Small intestine (tissue), 7 donors: Measurements from ENCODE around the gene MAPKAPK2. TPM values are rescaled to one million over a fixed set of nuclear protein-coding genes. Genes with fewer than 3 reads are reported as not detected.

Experiments
- DNase-seq, 2 donors: peaks; one replicate each; pipeline versions ENCODE4 v3.0.0 to v3.0.0-alpha.2; 2013
- FAIRE-seq: peaks from 2 replicates; lab custom pipeline; 2012; peaks lifted over from hg19 to GRCh38; lab: Jason Lieb, UNC
- H3K27ac ChIP-seq, 3 donors: one replicate each; pipeline ENCODE4 v1.5.1; 2013; ENCODE audit warnings: low read length in 2 of 3, mild to moderate bottlenecking in 2 of 3, control low read depth in 1 of 3, inconsistent platforms in 1 of 3, low read depth in 1 of 3, moderate library complexity in 1 of 3
- H3K27me3 ChIP-seq, 3 donors: one replicate each; pipeline ENCODE4 v1.6.1; 2013; ENCODE audit warnings: low read length in 3 of 3, inconsistent platforms in 1 of 3; ENCODE audit not compliant: control insufficient read depth in 3 of 3, insufficient read depth in 3 of 3
- H3K36me3 ChIP-seq, 3 donors: one replicate each; pipeline ENCODE4 v1.6.1; 2013; ENCODE audit warnings: low read length in 3 of 3, inconsistent platforms in 1 of 3, low read depth in 1 of 3, mild to moderate bottlenecking in 1 of 3, moderate library complexity in 1 of 3; ENCODE audit not compliant: control insufficient read depth in 3 of 3, insufficient read depth in 2 of 3
- H3K4me1 ChIP-seq, 3 donors: one replicate each; pipeline ENCODE4 v1.6.1; 2013; ENCODE audit warnings: low read length in 2 of 3, inconsistent platforms in 1 of 3, low read depth in 1 of 3, mild to moderate bottlenecking in 1 of 3, moderate library complexity in 1 of 3; ENCODE audit not compliant: control insufficient read depth in 3 of 3, insufficient read depth in 2 of 3
- H3K4me3 ChIP-seq, 3 donors: one replicate each; pipeline ENCODE4 v1.5.1; 2013; ENCODE audit warnings: low read length in 3 of 3, control low read depth in 1 of 3, inconsistent platforms in 1 of 3, low read depth in 1 of 3, mild to moderate bottlenecking in 1 of 3, moderate library complexity in 1 of 3
- H3K9me3 ChIP-seq, 2 donors: one replicate each; pipeline ENCODE4 v1.6.1; 2013; ENCODE audit warnings: low read depth in 1 of 2, low read length in 1 of 2; ENCODE audit not compliant: control insufficient read depth in 2 of 2, insufficient read depth in 1 of 2
- WGBS, 3 donors: extraction: QIAGEN DNeasy Blood & Tissue Kit; methylation state at CpG; one replicate each; pipeline ENCODE4 v1.1.7; 2013; 5-methylcytosine and 5-hydroxymethylcytosine counted together
- polyA plus RNA-seq, 4 donors: library from polyadenylated mRNA; stranded (reverse) in 3 of 4; unstranded in 1 of 4; fragments of 200-250 nt in 3 of 4; fragments of 120-200 nt in 1 of 4; gene quantifications; one replicate each; pipeline versions ENCODE4 v1.2.1 to v1.2.3, GENCODE V29; 2013
- donor health status: healthy with polysubstance abuse.
- donor health status: control.
- donor health status: control.
- donor health status: Bipolar disorder and iron deficiency.
- donor health status: healthy.

MAPKAPK2 gene
- polyA plus RNA-seq, 4 donors = 56.4 to 93.5 (median 71.3) TPM

GRCh38 chr1:206742719-206743383 is 58.1 kb downstream of the MAPKAPK2 start:
- Histone ChIP-seq H3K4me3 (no peak overlapping the region), H3K4me1 (peaks cover 0 to 6% (median 0%) of the 10 kb centered on the region in 3 donors), H3K27me3 (no peaks in the 10 kb centered on the region), H3K9me3 (no peaks in the 10 kb centered on the region), H3K27ac (no peak overlapping the region), H3K36me3 (peaks cover 0 to 4% (median 0%) of the 10 kb centered on the region in 3 donors)
- no peak for FAIRE-seq
- DNase-seq = no peak
- WGBS, 3 donors = 65 to 78% (median 73%) methylated on average over 12 to 13 of the region's 13 CpGs

GRCh38 chr1:206744683-206745082 is 60.0 kb downstream of the MAPKAPK2 start:
- H3K9me3 ChIP-seq = no peaks in the 10 kb centered on the region
- H3K4me1 ChIP-seq = no peaks in the 10 kb centered on the region
- WGBS, 3 donors = 36 to 57% (median 46%) methylated on average over 4 of the region's 4 CpGs
- H3K4me3 ChIP-seq = no peak overlapping the region
- H3K27me3 ChIP-seq = peaks cover 0 to 6% (median 0%) of the 10 kb centered on the region in 3 donors
- DNase-seq = no peak
- no peaks in the 10 kb centered on the region for H3K36me3 ChIP-seq
- H3K27ac ChIP-seq = no peak overlapping the region
- FAIRE-seq = no peak

DNA sequence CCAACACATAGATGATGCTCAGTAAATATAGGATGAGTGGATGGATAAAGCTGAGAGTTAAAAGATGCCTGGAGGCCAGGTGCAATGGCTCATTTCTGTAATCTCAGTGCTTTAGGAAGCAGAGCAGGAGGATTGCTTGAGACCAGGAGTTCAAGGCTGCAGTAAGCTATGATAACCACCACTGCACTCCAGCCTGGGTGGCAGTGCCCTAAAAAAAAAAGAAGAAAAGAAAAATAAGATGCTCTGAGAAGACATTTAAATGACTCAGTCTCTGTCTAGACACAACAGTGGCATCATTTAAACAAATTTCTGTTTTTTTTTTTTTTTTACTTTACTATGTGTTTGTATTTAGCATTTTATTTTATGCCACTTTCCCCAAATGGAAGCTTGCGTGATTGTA is 60.6 kb downstream of the MAPKAPK2 start:
- no peaks in the 10 kb centered on the region for H3K4me1 ChIP-seq
- H3K27me3 ChIP-seq = peaks cover 0 to 6% (median 0%) of the 10 kb centered on the region in 3 donors
- H3K27ac ChIP-seq = no peak overlapping the region
- no peaks in the 10 kb centered on the region for H3K9me3 ChIP-seq
- no peak for DNase-seq
- FAIRE-seq = no peak
- WGBS, 3 donors = 90 to 96% (median 93%) methylated on average over 1 of the region's 1 CpG
- H3K4me3 ChIP-seq = no peak overlapping the region
- no peaks in the 10 kb centered on the region for H3K36me3 ChIP-seq

DNA sequence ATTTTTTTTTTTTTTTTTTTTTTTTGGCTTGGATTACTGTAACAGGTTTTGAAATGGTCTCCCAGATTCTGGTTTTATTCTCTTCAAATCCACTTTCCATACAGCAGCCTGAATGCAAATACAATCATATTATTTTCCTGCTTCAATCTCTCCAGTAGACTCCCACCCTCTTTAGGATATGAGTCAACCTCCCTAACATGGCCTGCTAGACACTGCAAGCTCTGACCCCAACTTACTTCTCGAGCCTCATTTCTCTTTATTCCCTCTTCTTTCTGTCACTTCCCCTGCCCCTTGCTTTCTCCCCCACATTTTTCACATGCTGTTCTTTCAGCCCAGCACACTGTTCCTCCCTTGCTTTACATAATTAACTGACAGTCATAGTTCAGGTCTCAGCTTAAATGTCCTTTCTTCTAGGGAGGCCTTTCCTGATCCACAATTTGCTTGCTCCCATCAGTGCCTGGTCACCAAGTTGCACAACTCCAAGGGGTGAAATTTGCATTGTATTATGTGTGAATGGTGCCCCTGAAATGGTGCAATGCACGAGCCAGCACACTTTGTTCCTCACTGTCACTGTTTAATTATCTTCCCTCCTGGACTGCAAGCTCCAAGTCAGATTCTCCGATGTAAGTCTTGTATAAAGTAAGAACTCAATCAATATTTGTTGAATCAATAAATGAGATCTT is 63.8 kb downstream of the MAPKAPK2 start:
- FAIRE-seq = no peak
- Histone ChIP-seq H3K4me1 (no peaks in the 10 kb centered on the region), H3K36me3 (no peaks in the 10 kb centered on the region), H3K4me3 (no peak overlapping the region), H3K27me3 (peaks cover 0 to 8% (median 0%) of the 10 kb centered on the region in 3 donors), H3K9me3 (no peaks in the 10 kb centered on the region), H3K27ac (no peak overlapping the region)
- WGBS, 3 donors = 78 to 83% (median 82%) methylated on average over 3 of the region's 3 CpGs
- DNase-seq = no peak

- FAIRE-seq = no peak
Measured at GRCh38 chr1:206751891-206752290, 67.2 kb downstream of the MAPKAPK2 start.

DNA sequence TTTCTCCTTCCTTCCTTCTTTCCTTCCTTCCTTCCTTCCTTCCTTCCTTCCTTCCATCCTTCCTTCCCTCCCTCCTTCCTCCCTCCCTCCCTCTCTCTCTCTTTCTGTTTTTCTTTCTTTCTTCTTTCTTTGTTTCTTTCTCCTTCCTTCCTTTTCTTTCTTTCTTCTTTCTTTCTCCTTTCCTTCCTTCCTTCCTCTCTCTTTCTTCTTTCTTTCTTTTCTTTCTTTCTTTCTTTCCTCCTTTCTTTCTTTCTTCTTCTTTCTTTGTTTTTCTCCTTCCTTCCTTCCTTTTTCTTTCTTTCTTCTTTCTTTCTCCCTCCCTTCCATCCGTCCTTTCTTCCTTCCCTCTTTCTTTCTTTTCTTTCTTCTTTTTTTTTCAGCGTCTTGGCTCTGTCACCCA is 67.8 kb downstream of the MAPKAPK2 start:
- Histone ChIP-seq H3K4me3 (no peak overlapping the region), H3K4me1 (no peaks in the 10 kb centered on the region), H3K27me3 (peaks cover 0 to 8% (median 0%) of the 10 kb centered on the region in 3 donors), H3K9me3 (no peaks in the 10 kb centered on the region), H3K27ac (no peak overlapping the region), H3K36me3 (no peaks in the 10 kb centered on the region)
- 89 to 93% (median 91%) methylated on average over 2 of the region's 2 CpGs for WGBS, 3 donors
- FAIRE-seq (no peak), DNase-seq (no peak)

More at GRCh38 chr1:206751891-206752290, 67.2 kb downstream of the MAPKAPK2 start:
- DNase-seq = no peak
- Histone ChIP-seq H3K27ac (no peak overlapping the region), H3K27me3 (peaks cover 0 to 8% (median 0%) of the 10 kb centered on the region in 3 donors), H3K36me3 (no peaks in the 10 kb centered on the region), H3K9me3 (no peaks in the 10 kb centered on the region), H3K4me3 (no peak overlapping the region), H3K4me1 (no peaks in the 10 kb centered on the region)
- 63 to 70% (median 69%) methylated on average over 5 of the region's 5 CpGs for WGBS, 3 donors

DNA sequence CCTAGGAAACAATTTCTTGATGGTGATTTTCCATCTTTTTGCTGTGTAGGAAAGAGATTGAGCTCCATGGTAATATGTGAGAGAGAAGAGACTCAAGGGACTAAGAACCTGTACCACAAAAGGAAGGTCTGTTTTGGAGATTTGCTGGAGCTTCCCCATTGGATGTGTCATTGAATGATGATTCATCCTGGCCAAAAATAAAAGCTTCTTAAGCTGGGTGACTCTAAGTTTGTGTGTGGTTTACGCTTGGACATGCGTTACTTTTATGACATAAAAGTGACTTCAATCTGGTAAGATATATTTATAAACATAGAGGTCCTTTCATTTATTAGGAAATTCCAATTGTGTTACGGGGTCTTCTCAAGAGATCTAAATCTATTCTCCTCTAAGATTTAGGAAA is 68.4 kb downstream of the MAPKAPK2 start:
- Histone ChIP-seq H3K27ac (no peak overlapping the region), H3K4me1 (no peaks in the 10 kb centered on the region), H3K27me3 (peaks cover 0 to 8% (median 0%) of the 10 kb centered on the region in 3 donors), H3K4me3 (no peak overlapping the region), H3K36me3 (no peaks in the 10 kb centered on the region), H3K9me3 (no peaks in the 10 kb centered on the region)
- FAIRE-seq (no peak), DNase-seq (no peak)
- 84 to 98% (median 95%) methylated on average over 3 of the region's 3 CpGs for WGBS, 3 donors

DNA sequence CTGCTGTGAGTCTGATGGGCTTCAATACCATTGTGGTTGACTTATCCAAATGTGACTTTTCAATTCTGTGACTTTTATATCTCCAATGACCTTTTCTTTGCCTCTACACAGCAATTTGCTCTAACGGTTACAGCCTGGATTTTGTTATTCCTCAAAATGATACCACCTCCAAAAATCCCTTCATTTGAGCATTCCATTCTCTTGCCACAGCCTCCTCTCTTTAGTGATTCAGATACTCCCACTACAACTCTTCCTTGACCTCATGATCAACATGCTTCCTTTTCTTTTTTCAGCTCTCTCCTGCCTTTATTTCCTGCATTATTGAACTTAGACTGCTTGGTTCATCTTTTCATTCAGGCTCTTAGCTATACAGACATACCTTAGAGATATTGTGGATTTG is 69.3 kb downstream of the MAPKAPK2 start:
- peaks cover 0 to 6% (median 0%) of the 10 kb centered on the region in 3 donors for H3K27me3 ChIP-seq
- no peaks in the 10 kb centered on the region for H3K4me1 ChIP-seq
- H3K36me3 ChIP-seq = no peaks in the 10 kb centered on the region
- no peaks in the 10 kb centered on the region for H3K9me3 ChIP-seq
- no peak for DNase-seq
- H3K27ac ChIP-seq = no peak overlapping the region
- 79 to 100% (median 91%) methylated on average over 1 of the region's 1 CpG for WGBS, 3 donors
- no peak for FAIRE-seq
- H3K4me3 ChIP-seq = no peak overlapping the region
